Brain pericyte (primary cell): ENCODE results near the gene TERT.
"Not testable (repeated sequence)": the region's sequence is repeated elsewhere in the genome, so short reads cannot be mapped to it uniquely, and the experiment has no call there.

Experiments used
- DNase-seq: peaks from one replicate; pipeline ENCODE4 v3.0.0-alpha.2; 2012; ENCODE audit warnings: low read depth, low spot score

The TERT gene

GRCh38 chr5:1330847-1331831 lies 36.3 kb upstream of the TERT start:
- DNase-seq, result no peak

GRCh38 chr5:1330146-1330846 lies 35.4 kb upstream of the TERT start:
- DNase-seq, result no peak

- no peak for DNase-seq
Measured at GRCh38 chr5:1329111-1329579, 34.3 kb upstream of the TERT start.

GRCh38 chr5:1328237-1329110 lies 33.6 kb upstream of the TERT start:
- DNase-seq, result not testable (repeated sequence)

GRCh38 chr5:1326901-1327756 lies 32.3 kb upstream of the TERT start:
- DNase-seq, result not testable (repeated sequence)

GRCh38 chr5:1326532-1326875 lies 31.6 kb upstream of the TERT start:
- not testable (repeated sequence) for DNase-seq

GRCh38 chr5:1325870-1326531 lies 31.1 kb upstream of the TERT start:
- no peak for DNase-seq

- no peak for DNase-seq
Measured at GRCh38 chr5:1325191-1325741, 30.4 kb upstream of the TERT start.

GRCh38 chr5:1324719-1325190 lies 29.9 kb upstream of the TERT start:
- no peak for DNase-seq

- no peak for DNase-seq
Measured at GRCh38 chr5:1324301-1324700, 29.4 kb upstream of the TERT start.

- DNase-seq, result no peak
Measured at GRCh38 chr5:1323803-1324173, 28.9 kb upstream of the TERT start.

- DNase-seq, result no peak
Measured at GRCh38 chr5:1322955-1323802, 28.3 kb upstream of the TERT start.

GRCh38 chr5:1322036-1322900 lies 27.4 kb upstream of the TERT start:
- no peak for DNase-seq

- no peak for DNase-seq
Measured at GRCh38 chr5:1321576-1321975, 26.7 kb upstream of the TERT start.

- no peak for DNase-seq
Measured at GRCh38 chr5:1320436-1321344, 25.8 kb upstream of the TERT start.

- DNase-seq, result no peak
Measured at GRCh38 chr5:1319436-1320256, 24.8 kb upstream of the TERT start.
